Smooth muscle cell of trachea (primary cell): ENCODE results near the gene CBL. TPM values are rescaled to one million over a fixed set of nuclear protein-coding genes. Genes with fewer than 3 reads are reported as not detected.

Source experiments
- total RNA-seq: library from RNA; depleted of rRNA; stranded (reverse); fragments of >200 nt; gene quantifications from 2 replicates; pipeline ENCODE4 v1.2.1, GENCODE V29; 2014

The CBL gene
- total RNA-seq: 9.6 and 11.5 TPM in 2 replicates

GRCh38 chr11:119205574-119206510 is at the start of gene CBL:
TSS of gene CBL (plus strand) at chr11:119206339. CDS start at chr11:119206418, 79 bp downstream.

GRCh38 chr11:119168471-119169281 is 37.5 kb upstream of the CBL start, which contains the start of gene NLRX1:
TSS of gene NLRX1 (plus strand) at chr11:119168725. CDS start at chr11:119171404, 2,679 bp downstream.

GRCh38 chr11:119316729-119317591 is 110.8 kb downstream of the CBL start, which contains the start of gene MCAM:
TSS of gene MCAM (minus strand) at chr11:119317130. CDS start at chr11:119317101, 29 bp downstream.

DNA sequence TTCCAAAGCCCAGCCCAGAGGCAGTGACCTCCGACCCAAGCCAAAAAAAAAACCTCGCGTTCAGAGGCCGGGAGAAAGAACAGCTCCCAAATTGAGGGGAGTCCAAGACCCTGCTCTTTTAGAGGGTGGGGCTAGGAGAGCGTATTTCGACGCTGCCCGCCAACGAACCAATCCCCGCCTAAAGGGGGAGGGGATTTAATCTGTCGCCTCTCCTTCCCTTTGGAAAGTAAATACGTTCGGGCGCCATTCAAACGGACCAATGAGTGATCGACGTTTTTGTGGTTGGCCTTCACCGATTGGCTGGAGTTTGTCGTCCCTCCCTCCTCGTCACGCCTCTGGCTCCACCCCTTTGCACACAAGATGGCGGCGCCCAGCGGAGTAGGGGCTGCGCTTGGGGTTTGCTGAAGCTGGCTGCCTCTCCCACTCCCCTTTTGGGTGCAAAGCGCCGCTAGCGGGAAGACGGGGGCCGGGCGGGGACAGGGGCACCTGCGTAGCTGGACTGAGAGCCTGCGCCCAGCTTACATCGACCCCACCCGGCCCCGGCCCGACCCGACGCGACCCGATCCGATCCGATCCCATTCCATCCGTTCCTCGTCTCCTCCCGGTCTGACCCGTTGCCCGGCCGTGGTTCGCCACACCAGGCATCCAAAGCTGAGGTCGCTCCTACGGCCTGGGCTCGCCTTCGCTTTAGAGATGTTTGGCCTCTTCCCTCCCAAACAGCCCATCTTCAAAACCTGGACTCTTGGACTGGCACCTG is 128.2 kb downstream of the CBL start, which contains the start of gene RNF26:
Gene RNF26 (plus strand): TSS at position 354 of the 757 bp plus-strand sequence. CDS start 596 bp downstream, outside the sequence.

DNA sequence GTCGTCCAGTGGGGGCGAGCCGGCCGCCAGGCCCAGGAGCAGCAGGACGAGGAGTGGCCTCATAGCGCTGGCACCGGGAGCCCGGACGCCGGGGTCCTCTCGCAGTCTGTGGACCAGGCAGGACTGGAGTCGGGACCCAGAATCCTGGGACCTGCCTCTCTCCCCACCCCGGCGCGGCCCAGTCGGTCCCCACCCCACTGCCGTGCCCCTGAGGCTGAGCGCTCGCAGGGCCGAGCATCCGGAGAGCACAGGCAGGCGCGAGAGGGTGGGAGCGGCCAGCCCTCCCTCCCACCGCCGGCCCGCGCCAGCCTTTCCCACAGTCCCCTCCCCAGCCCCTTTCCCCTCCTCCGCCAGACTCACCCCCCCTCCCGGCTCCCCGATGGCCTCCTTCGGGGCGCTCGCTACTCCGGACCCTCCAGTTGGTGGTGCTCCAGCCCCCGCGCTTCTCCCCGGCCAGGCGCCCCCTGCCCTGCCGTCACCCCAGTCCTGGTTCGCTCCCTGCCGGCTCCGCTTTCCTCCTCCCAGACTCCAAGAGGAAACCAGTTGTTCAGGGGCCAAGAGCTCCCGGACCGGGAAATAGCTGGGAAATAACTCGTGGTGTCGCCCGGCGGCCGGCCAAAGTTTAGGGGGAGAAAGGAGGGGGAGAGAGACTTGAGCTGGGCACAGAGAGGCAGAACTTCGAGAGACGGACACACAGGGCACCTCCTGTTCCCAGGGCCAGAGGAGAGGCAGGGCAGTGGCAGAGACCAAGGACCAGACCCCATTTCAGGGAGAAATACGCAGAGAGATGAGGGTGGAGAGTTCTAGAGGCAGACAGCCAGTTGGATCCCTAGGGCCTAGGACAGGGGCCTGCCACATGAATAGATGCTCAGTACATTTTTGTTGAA is 134.4 kb downstream of the CBL start, which contains the start of gene C1QTNF5:
Gene C1QTNF5 (minus strand): TSS at position 549 of the 887 bp plus-strand sequence. CDS start 486 bp downstream, at position 63.

GRCh38 chr11:119346605-119347004 is 140.5 kb downstream of the CBL start, which contains the start of gene MFRP:
TSS of gene MFRP (minus strand) at chr11:119346705. CDS start at chr11:119346513, 192 bp downstream.

Other genes with a start within 250 kb of the CBL start
- not detected in 2 replicates for gene FOXR1, start 234.6 kb upstream of the CBL start, total RNA-seq
- 24.8 and 31.9 TPM in 2 replicates for gene CENATAC, start 208.2 kb upstream of the CBL start, total RNA-seq
- 737 and 1,241 TPM in 2 replicates for gene RPS25, start 188.0 kb upstream of the CBL start, total RNA-seq
- 76.4 and 101 TPM in 2 replicates for gene TRAPPC4, start 187.6 kb upstream of the CBL start, total RNA-seq
- gene SLC37A4, start 175.5 kb upstream of the CBL start, total RNA-seq: 8.9 and 12.8 TPM in 2 replicates
- 69.6 and 77.7 TPM in 2 replicates for gene HYOU1, start 149.1 kb upstream of the CBL start, total RNA-seq
- gene VPS11, start 138.5 kb upstream of the CBL start, total RNA-seq: 31.4 and 42.3 TPM in 2 replicates
- gene HMBS, start 121.5 kb upstream of the CBL start, total RNA-seq: 8.9 and 10.3 TPM in 2 replicates
- gene DPAGT1, start 104.5 kb upstream of the CBL start, total RNA-seq: 19.3 and 23.3 TPM in 2 replicates
- 1.9 and 4.0 TPM in 2 replicates for gene C2CD2L, start 99.0 kb upstream of the CBL start, total RNA-seq
- gene HINFP, start 84.8 kb upstream of the CBL start, total RNA-seq: 14.4 and 18.5 TPM in 2 replicates
- gene ABCG4, start 57.3 kb upstream of the CBL start, total RNA-seq: under 0.01 and 0.17 TPM in 2 replicates
- gene NLRX1, start 37.6 kb upstream of the CBL start, total RNA-seq: 20.8 and 29.9 TPM in 2 replicates
- gene NHERF4, start 20.9 kb upstream of the CBL start, total RNA-seq: not detected in 2 replicates
- gene MCAM, start 110.8 kb downstream of the CBL start, total RNA-seq: 2.3 and 9.7 TPM in 2 replicates
- 11.1 and 14.7 TPM in 2 replicates for gene RNF26, start 128.2 kb downstream of the CBL start, total RNA-seq
- gene C1QTNF5, start 134.5 kb downstream of the CBL start, total RNA-seq: 12.1 and 29.8 TPM in 2 replicates
- gene MFRP, start 140.4 kb downstream of the CBL start, total RNA-seq: under 0.01 TPM in 2 replicates
- 0.29 and 0.83 TPM in 2 replicates for gene USP2, start 175.4 kb downstream of the CBL start, total RNA-seq
- 52.1 and 286 TPM in 2 replicates for gene THY1, start 216.8 kb downstream of the CBL start, total RNA-seq